H1 (cell line): ENCODE measurements around the gene CAPN3. TPM values are rescaled to one million over a fixed set of nuclear protein-coding genes. Genes with fewer than 3 reads are reported as not detected.

ENCODE experiments used
- CTCF ChIA-PET: fragments of 300-600 bp; sonication (Branson Sonifier 250); formaldehyde crosslinking; loops from one replicate; lab custom pipeline; 2021; ENCODE audit not compliant: partially characterized antibody; lab: Charles Lee
- POLR2A ChIA-PET: fragments of 300-600 bp; sonication (Branson Sonifier 250); formaldehyde crosslinking; loops from one replicate; lab custom pipeline; 2021; ENCODE audit warnings: inconsistent platforms; ENCODE audit not compliant: partially characterized antibody; lab: Charles Lee
- DNase-seq, 2 experiments: peaks; one replicate each; pipeline versions ENCODE4 v3.0.0 to v3.0.0-alpha.2; 2010 to 2022; ENCODE audit warnings: low spot score in 2 of 2, low read depth in 1 of 2, mixed read lengths in 1 of 2
- FAIRE-seq: peaks from 2 replicates; lab custom pipeline; 2011; peaks lifted over from hg19 to GRCh38; lab: Jason Lieb, UNC
- H2AFZ ChIP-seq: 2 replicates; pipeline ENCODE4 v1.8.1; 2012; ENCODE audit warnings: low read length, inconsistent platforms
- H2AK5ac ChIP-seq: 2 replicates; pipeline ENCODE4 v1.6.1; 2013; ENCODE audit warnings: low read depth, low read length
- H2BK120ac ChIP-seq: replicated peaks from 2 replicates; pipeline ENCODE3; 2013; ENCODE audit warnings: low read depth, low read length, inconsistent platforms
- H2BK12ac ChIP-seq: 2 replicates; pipeline ENCODE4 v1.6.1; 2013; ENCODE audit warnings: low read depth, low read length
- H2BK15ac ChIP-seq: 2 replicates; pipeline ENCODE4 v1.6.1; 2013; ENCODE audit warnings: low read length
- H2BK20ac ChIP-seq: 2 replicates; pipeline ENCODE4 v1.6.1; 2013; ENCODE audit warnings: low read length
- H2BK5ac ChIP-seq: 2 replicates; pipeline ENCODE4 v1.6.1; 2013; ENCODE audit warnings: low read depth, low read length
- H3K14ac ChIP-seq: 2 replicates; pipeline ENCODE4 v1.6.1; 2013; ENCODE audit warnings: inconsistent platforms; ENCODE audit not compliant: insufficient read length
- H3K18ac ChIP-seq: 2 replicates; pipeline ENCODE4 v1.6.1; 2013; ENCODE audit warnings: low read length; ENCODE audit errors: extremely low read depth
- H3K23ac ChIP-seq: 2 replicates; pipeline ENCODE4 v1.6.1; 2013; ENCODE audit warnings: inconsistent platforms; ENCODE audit not compliant: insufficient read length
- H3K23me2 ChIP-seq: 2 replicates; pipeline ENCODE4 v1.6.1; 2013; ENCODE audit warnings: low read depth, low read length
- H3K27ac ChIP-seq: 2 replicates; pipeline ENCODE4 v1.6.1; 2011; ENCODE audit warnings: low read depth, low read length, inconsistent platforms
- H3K27me3 ChIP-seq, 4 experiments: replicated peaks in 1 of 4; 1 replicate in 1 of 4; 2 replicates in 3 of 4; pipeline versions ENCODE4 v1.6.1 to v1.8.1; 2011 to 2013; ENCODE audit warnings: low read length in 3 of 4, mild to moderate bottlenecking in 3 of 4, inconsistent platforms in 2 of 4, mixed read lengths in 2 of 4, moderate library complexity in 1 of 4; ENCODE audit not compliant: control insufficient read depth in 3 of 4, insufficient read depth in 3 of 4; ENCODE audit errors: extremely low read depth in 1 of 4
- H3K36me3 ChIP-seq, 4 experiments: 2 replicates each; pipeline versions ENCODE4 v1.6.1 to v1.8.1; 2011 to 2013; ENCODE audit warnings: mild to moderate bottlenecking in 4 of 4, low read length in 3 of 4, moderate library complexity in 2 of 4, control low read depth in 1 of 4, inconsistent platforms in 1 of 4; ENCODE audit not compliant: insufficient read depth in 4 of 4, control insufficient read depth in 2 of 4
- H3K4ac ChIP-seq: replicated peaks from 2 replicates; pipeline ENCODE3; 2013; ENCODE audit warnings: low read length, low read depth, mixed read lengths, inconsistent platforms; ENCODE audit not compliant: insufficient read length
- H3K4me1 ChIP-seq, 4 experiments: replicated peaks in 1 of 4; 1 replicate in 1 of 4; 2 replicates in 3 of 4; pipeline versions ENCODE4 v1.6.1 to v1.8.1; 2011 to 2013; ENCODE audit warnings: low read length in 3 of 4, inconsistent platforms in 2 of 4, mixed read lengths in 1 of 4; ENCODE audit not compliant: insufficient read depth in 4 of 4, control insufficient read depth in 3 of 4
- H3K4me2 ChIP-seq, 2 experiments: 2 replicates each; pipeline versions ENCODE4 v1.6.1 to v1.8.1; 2011 to 2013; ENCODE audit warnings: low read depth in 2 of 2, low read length in 2 of 2, control low read depth in 1 of 2, inconsistent platforms in 1 of 2, mild to moderate bottlenecking in 1 of 2; ENCODE audit not compliant: insufficient read depth in 1 of 2
- H3K4me3 ChIP-seq, 4 experiments: fragments of 200-600, 300-600 bp in 1 of 4; sonication (generic), shearing (Covaris generic), sonication (Bioruptor Twin) in 1 of 4; 2 replicates each; pipeline versions ENCODE4 v1.5.1 to v1.8.1; 2011 to 2016; ENCODE audit warnings: low read length in 4 of 4, low read depth in 3 of 4, control low read depth in 2 of 4, inconsistent platforms in 2 of 4, mild to moderate bottlenecking in 2 of 4, mixed read lengths in 1 of 4, moderate library complexity in 1 of 4; ENCODE audit not compliant: insufficient read depth in 2 of 4; ENCODE audit errors: extremely low read depth in 1 of 4
- H3K56ac ChIP-seq: replicated peaks from 2 replicates; pipeline ENCODE3; 2013; ENCODE audit warnings: low read depth, mild to moderate bottlenecking, mixed read lengths, low read length, inconsistent platforms; ENCODE audit not compliant: insufficient read length
- H3K79me1 ChIP-seq: 2 replicates; pipeline ENCODE4 v1.6.1; 2013; ENCODE audit warnings: low read depth, low read length, control low read depth
- H3K79me2 ChIP-seq, 2 experiments: 2 replicates each; pipeline versions ENCODE4 v1.6.1 to v1.8.1; 2012 to 2013; ENCODE audit warnings: low read length in 2 of 2, mild to moderate bottlenecking in 2 of 2, inconsistent platforms in 1 of 2; ENCODE audit not compliant: insufficient read depth in 2 of 2, control insufficient read depth in 1 of 2
- H3K9ac ChIP-seq, 4 experiments: replicated peaks in 1 of 4; 1 replicate in 1 of 4; 2 replicates in 3 of 4; pipeline versions ENCODE4 v1.6.1 to v1.8.1; 2011 to 2013; ENCODE audit warnings: low read depth in 3 of 4, low read length in 3 of 4, control low read depth in 2 of 4, mild to moderate bottlenecking in 2 of 4, moderate library complexity in 2 of 4, inconsistent platforms in 1 of 4; ENCODE audit errors: extremely low read depth in 1 of 4
- H3K9me3 ChIP-seq, 2 experiments: 2 replicates each; pipeline versions ENCODE4 v1.6.1 to v1.8.1; 2012 to 2013; ENCODE audit warnings: mild to moderate bottlenecking in 2 of 2, moderate library complexity in 2 of 2, control low read depth in 1 of 2, inconsistent platforms in 1 of 2, low read depth in 1 of 2, low read length in 1 of 2, mixed read lengths in 1 of 2; ENCODE audit not compliant: insufficient read depth in 2 of 2
- H4K20me1 ChIP-seq, 2 experiments: replicated peaks in 1 of 2; 2 replicates each; pipeline versions ENCODE3 to v1.8.1; 2011 to 2013; ENCODE audit warnings: inconsistent platforms in 2 of 2, low read length in 2 of 2, mild to moderate bottlenecking in 1 of 2; ENCODE audit not compliant: insufficient read depth in 2 of 2, control insufficient read depth in 1 of 2
- H4K5ac ChIP-seq: 2 replicates; pipeline ENCODE4 v1.6.1; 2013; ENCODE audit warnings: low read length, low read depth, mixed read lengths, inconsistent platforms; ENCODE audit not compliant: insufficient read length
- H4K8ac ChIP-seq: 2 replicates; pipeline ENCODE4 v1.8.0; 2013; ENCODE audit warnings: mild to moderate bottlenecking, moderate library complexity, low read length, inconsistent platforms; ENCODE audit not compliant: insufficient read depth; ENCODE audit errors: extremely low read depth
- H4K91ac ChIP-seq: replicated peaks from 2 replicates; pipeline ENCODE3; 2013; ENCODE audit warnings: low read length, mixed read lengths, inconsistent platforms; ENCODE audit not compliant: insufficient read length
- JUND ChIP-seq: IDR thresholded peaks from 2 replicates; pipeline ENCODE4 v1.6.1; 2011; ENCODE audit warnings: mild to moderate bottlenecking, improper control_type of control experiment, low read length
- SP2 ChIP-seq: IDR thresholded peaks from 2 replicates; pipeline ENCODE4 v1.6.1; 2012; ENCODE audit warnings: mild to moderate bottlenecking, low read length, inconsistent platforms
- SUZ12 ChIP-seq: fragments of 200-600 bp; sonication (generic); IDR thresholded peaks from 2 replicates; pipeline ENCODE4 v1.6.1; 2012; ENCODE audit warnings: mild to moderate bottlenecking, inconsistent platforms, low read length, moderate library complexity, mixed read lengths
- WGBS, 2 experiments: shearing (Covaris generic) in 1 of 2; methylation state at CpG; one replicate each; pipeline versions ENCODE4 v1.1.6 to v1.1.7; 2013 to 2015; ENCODE audit warnings: low lambda C conversion rate in 2 of 2, mixed read lengths in 2 of 2, inconsistent platforms in 1 of 2, low coverage in 1 of 2, missing lambda C conversion rate in 1 of 2; ENCODE audit not compliant: insufficient replicate concordance in 2 of 2, insufficient coverage in 1 of 2, insufficient read length in 1 of 2; ENCODE audit errors: extremely low coverage in 1 of 2, missing lambda C conversion rate in 1 of 2; 5-methylcytosine and 5-hydroxymethylcytosine counted together
- polyA plus RNA-seq, 7 experiments: library from polyadenylated mRNA; depleted of rRNA in 3 of 7; stranded (reverse) in 5 of 7; unstranded in 2 of 7; fragments of >200 nt in 5 of 7; fragments of 200-250 nt in 2 of 7; gene quantifications; 1 replicate in 5 of 7; 2 replicates in 1 of 7; 4 replicates in 1 of 7; pipeline versions ENCODE4 v1.2.1 to v1.2.3, GENCODE V29; 2011 to 2013; ENCODE audit warnings: missing spikeins in 2 of 7, mixed read lengths in 2 of 7
- total RNA-seq: library from RNA; stranded (reverse); fragmentation: NEBNext Ultra II Directional; extraction: Animal tissue kit (Norgen Biotek cat#: 25700); gene quantifications from 2 replicates; pipeline ENCODE4 v1.2.1, GENCODE V29; 2021

CAPN3 gene
- total and polyA plus RNA-seq, 2 of the 8 experiments (the other 6 are each of a cell fraction or from before 2014, with no cell fraction given) = 0.80 to 2.1 TPM

DNA sequence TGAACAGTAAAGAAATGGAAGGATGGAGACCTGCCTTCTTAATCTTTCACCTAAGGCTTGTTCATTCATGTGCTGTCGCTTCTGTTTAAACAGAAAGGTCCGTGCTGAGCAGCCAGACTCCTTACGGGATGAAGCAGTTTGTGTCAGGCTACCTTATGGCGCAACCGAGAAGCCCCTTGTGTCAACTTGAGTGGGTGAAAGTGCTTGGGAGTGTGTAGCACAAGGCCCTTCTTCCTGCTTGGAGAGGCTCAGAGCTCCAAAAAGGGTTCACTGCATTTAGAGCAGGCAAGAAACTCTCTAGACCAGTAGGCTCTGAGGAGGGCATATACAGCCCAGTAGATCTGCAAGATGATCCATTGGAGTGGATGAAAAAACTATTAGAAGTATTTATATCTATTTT lies 16.0 kb downstream of the CAPN3 start:
- H3K23ac ChIP-seq = no peak overlapping the region
- H3K79me1 ChIP-seq = no peaks in the 10 kb centered on the region
- peaks cover 0 to 4% (median 0%) of the 10 kb centered on the region in 4 experiments; a peak in 1 of 7 replicates for H3K27me3 ChIP-seq
- no peak overlapping the region for H4K5ac ChIP-seq
- ChIA-PET POLR2A (no interaction called here), CTCF (interaction anchor here (0.7 to 1.6 kb wide), 3 partner anchors 10 to 53 kb away, joined by 3 to 13 read pairs (median 4); no protein-coding TSS in a partner anchor)
- FAIRE-seq (no peak), DNase-seq (no peak)
- peaks cover 9 to 16% of the 10 kb centered on the region in 2 experiments; a peak in 3 of 4 replicates for H3K9me3 ChIP-seq
- H3K14ac ChIP-seq = no peak overlapping the region
- 92% methylated on average over 5 of the region's 5 CpGs; no CpG with 5 or more reads in 1 of the 2 experiments for WGBS, 2 experiments
- no peaks in the 10 kb centered on the region for H3K79me2 ChIP-seq
- H4K91ac ChIP-seq = no peak overlapping the region
- no peak overlapping the region for H2BK12ac ChIP-seq
- H2BK20ac ChIP-seq = no peak overlapping the region
- H2BK5ac ChIP-seq = no peak overlapping the region
- H3K56ac ChIP-seq = no peak overlapping the region
- H2BK120ac ChIP-seq = no peak overlapping the region
- no peak overlapping the region for H4K8ac ChIP-seq
- H3K27ac ChIP-seq = no peak overlapping the region
- no peak overlapping the region for H2BK15ac ChIP-seq
- H4K20me1 ChIP-seq = no peaks in the 10 kb centered on the region
- H3K4me2 ChIP-seq = no peak overlapping the region
- no peak overlapping the region for H3K9ac ChIP-seq
- H3K4ac ChIP-seq = no peak overlapping the region
- no peak overlapping the region for H3K18ac ChIP-seq
- no peaks in the 10 kb centered on the region for H3K23me2 ChIP-seq
- H3K36me3 ChIP-seq = no peaks in the 10 kb centered on the region
- no peaks in the 10 kb centered on the region for H3K4me1 ChIP-seq
- H3K4me3 ChIP-seq = no peak overlapping the region
- no peak overlapping the region for H2AK5ac ChIP-seq
- no peak overlapping the region for H2AFZ ChIP-seq
- TF ChIP-seq SUZ12 (no peak), SP2 (no peak), JUND (no peak)
